Astrocyte of the spinal cord (primary cell): ENCODE measurements around the gene ELMOD3.

ENCODE experiments used
- DNase-seq: peaks from one replicate; pipeline ENCODE4 v3.0.0; 2011; ENCODE audit warnings: low read depth, low spot score
- H3K4me3 ChIP-seq: 2 replicates; pipeline ENCODE4 v1.5.1; 2011; ENCODE audit warnings: low read depth, mild to moderate bottlenecking, low read length, moderate library complexity
- CTCF ChIP-seq: IDR thresholded peaks from 2 replicates; pipeline ENCODE4 v1.5.1; 2012; ENCODE audit warnings: low read depth, mild to moderate bottlenecking, low read length, inconsistent platforms
- in situ Hi-C: cut with HindIII; loops from 2 replicates; pipeline ENCODE4 v1.10.0; 2017; ENCODE audit warnings: low sequenced_read_pairs

Gene ELMOD3

DNA sequence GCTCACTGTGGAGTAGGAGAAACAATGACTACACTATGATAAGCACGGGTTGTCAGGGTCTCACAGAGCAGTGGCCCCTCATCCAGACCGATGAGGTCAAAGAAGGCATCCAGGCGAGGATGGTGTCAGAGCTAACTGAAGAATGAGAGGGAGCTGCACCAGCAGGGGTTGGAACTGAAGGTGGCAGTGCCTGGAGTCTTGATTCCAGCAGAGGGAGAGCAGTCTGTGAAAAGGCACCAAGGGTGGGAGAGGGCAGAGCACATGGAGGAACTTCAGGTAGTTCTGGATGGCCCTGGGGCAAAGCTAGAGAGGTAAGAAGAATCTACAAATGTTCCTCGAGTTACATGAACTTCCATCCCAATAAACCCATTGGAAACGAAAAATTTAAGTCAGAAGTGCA, 12.6 kb downstream of the ELMOD3 start:
- in situ Hi-C loops = no loop called here
- DNase-seq = no peak
- no peak overlapping the region for H3K4me3 ChIP-seq
- no peak for TF ChIP-seq CTCF

DNA sequence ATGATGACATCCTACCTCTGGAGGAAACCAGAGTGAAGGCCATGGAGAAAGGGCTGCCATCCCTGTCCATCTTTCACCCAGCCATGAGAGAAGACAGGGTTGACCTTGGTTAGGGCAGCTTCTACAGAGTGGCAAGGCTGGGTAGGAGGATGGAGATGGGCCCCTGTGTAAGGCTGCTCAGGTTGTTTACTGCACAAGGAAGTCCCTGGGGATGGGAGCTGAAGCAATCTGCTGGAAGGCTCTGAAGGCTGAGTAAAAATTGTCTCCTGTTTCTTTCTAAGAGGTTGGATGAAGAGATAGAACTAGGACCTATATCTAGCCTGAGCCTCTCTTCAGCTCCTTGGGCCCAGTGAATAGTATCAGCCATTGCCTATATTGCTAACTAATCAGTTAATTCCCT, 14.4 kb downstream of the ELMOD3 start:
- DNase-seq = no peak
- no peak overlapping the region for H3K4me3 ChIP-seq
- TF ChIP-seq CTCF = no peak
- in situ Hi-C loops = no loop called here

DNA sequence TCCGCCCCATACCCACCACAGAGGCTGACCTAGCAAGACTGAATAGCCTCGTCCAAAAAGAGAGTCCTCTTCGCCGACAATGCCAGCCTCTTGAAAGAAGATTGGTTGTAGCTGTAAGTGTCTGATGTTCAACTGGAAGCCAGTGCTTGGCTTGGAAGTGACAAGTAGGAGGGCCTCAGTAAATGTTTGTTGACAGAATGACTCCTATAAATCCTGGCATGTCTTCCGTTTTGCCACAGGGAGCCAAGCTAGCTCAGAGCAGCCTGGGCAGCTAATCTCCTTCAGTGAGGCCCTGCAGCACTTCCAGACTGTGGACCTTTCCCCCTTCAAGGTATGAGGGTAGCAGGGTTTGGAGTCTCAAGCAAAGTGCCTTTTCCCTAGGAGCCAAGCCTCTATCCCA, 14.9 kb downstream of the ELMOD3 start:
- TF ChIP-seq CTCF = no peak
- in situ Hi-C loops = no loop called here
- DNase-seq = no peak
- H3K4me3 ChIP-seq = no peak overlapping the region

- no peak overlapping the region for H3K4me3 ChIP-seq
- no peak for TF ChIP-seq CTCF
- DNase-seq = no peak
- in situ Hi-C loops = no loop called here
Measured at GRCh38 chr2:85371045-85371444, 16.5 kb downstream of the ELMOD3 start.

DNA sequence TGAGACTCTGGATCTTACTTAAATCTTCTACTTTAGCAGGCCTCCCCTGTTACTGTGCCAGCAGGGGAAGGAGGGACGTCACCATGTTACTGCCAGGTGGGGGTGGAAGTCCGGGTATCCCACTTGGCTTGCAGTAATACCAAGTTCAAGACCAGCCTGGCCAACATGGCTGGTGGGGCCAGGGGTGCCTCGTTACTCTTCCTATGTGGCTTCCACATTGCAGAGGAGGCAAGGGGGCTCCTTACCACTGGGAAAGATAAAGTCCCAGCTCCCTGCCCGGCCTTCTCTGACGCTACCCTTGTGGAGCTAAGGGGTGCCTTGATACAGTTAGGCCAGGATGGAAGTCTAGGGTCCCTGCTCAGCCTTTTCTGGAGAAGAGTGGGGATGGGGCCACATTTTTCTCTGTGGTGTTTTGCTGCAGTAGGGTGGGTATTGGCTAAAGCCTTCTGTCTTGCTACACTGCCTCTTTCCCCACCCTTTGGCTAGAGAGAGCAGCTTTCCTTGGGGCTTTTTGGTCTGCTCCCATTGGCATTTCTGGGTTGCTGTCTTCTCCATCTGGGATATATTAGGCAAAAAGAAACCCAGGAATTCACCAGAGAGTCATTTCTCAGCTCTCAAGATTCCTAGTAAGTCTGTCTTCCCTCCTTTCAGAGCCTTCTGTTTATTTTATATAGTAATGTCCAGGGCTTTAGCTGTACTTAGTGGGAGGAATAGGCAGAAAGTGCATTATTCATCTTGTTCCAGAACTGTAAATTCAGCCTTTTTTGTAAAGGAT, 21.9 kb downstream of the ELMOD3 start:
- no peak for DNase-seq
- no peak overlapping the region for H3K4me3 ChIP-seq
- in situ Hi-C loops = no loop called here
- TF ChIP-seq CTCF = no peak

- DNase-seq = no peak
- no peak overlapping the region for H3K4me3 ChIP-seq
- in situ Hi-C loops = no loop called here
- TF ChIP-seq CTCF = no peak
Measured at GRCh38 chr2:85377083-85377482, 22.5 kb downstream of the ELMOD3 start.
